NK-92 treated with Interleukin-12 subunit alpha and Interleukin-12 subunit beta, amount 100 ng/mL, for 24 hours (cell line): ENCODE measurements around the gene TMPRSS6.

Source experiments
- DNase-seq: peaks from one replicate; lab custom pipeline; 2025; lab: John Stamatoyannopoulos, UW

The TMPRSS6 gene

DNA sequence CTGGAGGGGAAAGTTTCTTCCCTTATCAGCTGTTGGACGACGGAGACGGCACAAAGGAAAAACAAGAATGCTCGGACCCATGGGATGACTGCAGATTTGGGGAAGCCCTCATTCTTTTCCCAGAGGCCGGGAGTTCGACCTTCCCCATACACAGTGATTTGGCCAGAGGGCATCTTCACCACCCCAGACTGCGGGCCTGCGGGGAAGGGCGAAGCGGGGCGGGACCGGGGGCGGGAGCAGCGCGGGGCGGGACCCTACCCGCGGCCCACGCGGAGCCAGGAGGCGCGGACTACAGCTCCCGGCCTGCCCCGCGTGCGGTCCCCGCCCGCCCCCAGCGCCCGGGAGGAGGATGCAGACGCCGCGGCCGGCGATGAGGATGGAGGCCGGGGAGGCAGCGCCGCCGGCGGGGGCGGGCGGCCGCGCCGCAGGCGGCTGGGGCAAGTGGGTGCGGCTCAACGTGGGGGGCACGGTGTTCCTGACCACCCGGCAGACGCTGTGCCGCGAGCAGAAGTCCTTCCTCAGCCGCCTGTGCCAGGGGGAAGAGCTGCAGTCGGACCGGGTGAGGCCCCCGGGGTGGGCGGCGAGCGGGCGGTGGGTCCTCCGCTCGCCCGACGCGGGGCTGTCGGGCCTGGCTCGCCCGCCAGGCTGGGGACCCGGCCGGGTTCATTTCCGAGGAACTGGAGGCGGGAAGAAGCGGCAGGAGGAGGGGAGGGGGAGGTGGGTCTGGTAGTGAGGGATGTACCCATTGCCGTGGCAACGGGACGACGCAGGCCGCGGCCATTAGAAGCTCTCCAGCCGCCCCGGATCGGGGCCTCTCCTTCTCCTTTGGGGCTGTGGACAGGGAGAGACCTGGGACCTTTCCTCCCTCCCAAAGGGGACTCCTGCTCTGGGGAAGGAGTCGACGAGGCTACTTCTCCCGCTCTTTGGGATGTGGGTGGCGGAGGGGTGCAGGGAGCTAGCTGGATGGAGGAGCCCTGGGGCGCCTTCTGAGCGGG, 57.8 kb downstream of the TMPRSS6 start, which contains the start of gene KCTD17:
Gene KCTD17 (plus strand): TSS at position 352 of the 995 bp plus-strand sequence. CDS start 19 bp downstream, at position 371.
- DNase-seq, result peak; percentile 41

DNA sequence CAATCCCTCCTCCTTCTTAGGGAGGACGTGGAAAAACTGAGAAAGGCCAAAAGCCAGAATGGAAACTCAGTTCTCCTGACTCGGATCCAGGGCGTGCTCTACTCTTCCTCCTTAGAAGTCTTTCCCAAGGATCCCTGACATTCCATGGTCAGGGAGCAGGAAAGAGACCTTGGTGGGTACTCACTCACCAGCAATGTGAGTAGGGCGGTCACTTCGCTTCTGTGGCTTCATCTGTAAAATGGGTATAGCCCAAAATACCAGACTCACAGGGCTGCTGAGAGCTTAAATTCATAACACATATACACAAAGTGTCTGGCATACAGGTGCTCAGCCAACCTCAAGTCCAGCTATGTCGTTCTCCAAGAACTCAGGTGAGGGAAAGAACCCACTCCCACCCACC, 58.6 kb downstream of the TMPRSS6 start:
- no peak for DNase-seq

DNA sequence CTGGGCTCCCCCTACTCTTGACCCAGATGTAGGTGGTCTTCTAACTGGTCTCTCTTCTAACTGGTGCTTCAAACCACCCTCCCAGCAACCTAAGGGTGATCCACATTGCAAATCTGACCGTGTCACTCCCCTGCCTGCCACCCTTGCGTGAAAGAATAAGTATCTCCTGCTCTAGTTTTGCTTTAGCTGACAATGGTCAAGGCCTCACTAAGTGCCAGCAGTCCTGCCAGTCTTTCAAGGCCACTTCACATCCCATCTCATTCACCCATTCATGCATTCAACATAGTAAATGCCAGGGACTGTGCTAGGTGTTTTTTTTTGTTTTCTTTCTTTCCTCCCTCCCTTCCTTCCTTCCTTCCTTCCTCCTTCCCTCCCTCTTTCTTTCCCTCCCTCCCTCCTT, 60.3 kb downstream of the TMPRSS6 start:
- no peak for DNase-seq

DNA sequence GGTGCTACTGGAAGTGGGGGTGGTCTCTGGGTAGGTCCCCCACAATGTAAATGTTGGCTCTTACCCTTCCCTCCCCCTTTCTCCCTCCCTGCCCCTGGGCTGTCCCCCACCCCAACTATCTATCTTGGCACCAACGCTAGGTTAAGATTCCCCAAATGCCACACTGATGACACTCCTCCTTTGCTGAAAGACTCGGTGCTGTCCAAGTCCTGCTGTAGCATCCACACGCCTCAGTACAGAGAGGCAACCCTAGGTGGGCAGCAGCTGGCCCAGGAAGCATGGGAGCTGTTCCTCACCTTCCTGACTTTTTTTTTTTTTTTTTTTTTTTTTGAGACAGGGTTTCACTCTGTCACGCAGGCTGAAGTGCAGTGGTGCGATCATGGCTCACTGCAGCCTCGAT, 61.4 kb downstream of the TMPRSS6 start:
- no peak for DNase-seq

DNA sequence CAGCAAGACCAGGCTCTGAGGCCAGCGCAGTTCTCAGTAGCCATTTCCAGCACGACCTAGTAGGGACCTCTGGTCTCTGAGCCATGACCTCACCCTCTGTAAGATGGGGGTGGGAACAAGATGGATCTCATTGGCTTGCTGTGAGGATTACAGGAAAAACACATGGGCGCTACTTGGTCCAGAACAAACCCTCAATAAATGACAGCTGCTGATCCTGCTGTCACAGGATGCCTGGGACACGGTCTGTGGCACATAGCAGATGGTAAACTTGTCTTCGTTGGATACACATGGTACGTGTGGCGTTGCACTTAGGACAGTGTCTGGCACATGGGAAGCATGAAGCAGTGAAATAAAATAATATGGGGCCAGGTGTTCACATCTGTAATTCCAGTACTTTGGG, 62.5 kb downstream of the TMPRSS6 start:
- no peak for DNase-seq

DNA sequence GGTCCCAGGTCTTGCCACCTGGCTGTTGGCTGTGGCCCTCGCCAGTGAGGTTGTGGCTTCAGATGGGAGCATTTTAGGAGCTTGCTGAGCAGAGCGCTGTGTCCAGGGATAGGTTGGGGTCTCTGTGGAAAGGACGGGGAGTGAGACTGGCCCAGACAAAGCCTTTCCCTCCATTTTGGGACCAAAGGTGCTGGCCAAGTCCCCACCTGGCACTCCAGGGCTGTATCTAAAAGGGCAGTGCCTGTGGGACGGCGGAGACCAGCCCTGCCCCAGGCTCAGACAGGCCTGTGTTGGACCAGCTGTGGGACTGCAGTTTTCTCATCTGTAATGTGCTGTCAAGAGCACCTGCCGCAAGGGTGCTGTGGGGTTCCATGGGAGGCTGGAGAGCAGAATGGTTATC, 62.9 kb downstream of the TMPRSS6 start:
- no peak for DNase-seq

DNA sequence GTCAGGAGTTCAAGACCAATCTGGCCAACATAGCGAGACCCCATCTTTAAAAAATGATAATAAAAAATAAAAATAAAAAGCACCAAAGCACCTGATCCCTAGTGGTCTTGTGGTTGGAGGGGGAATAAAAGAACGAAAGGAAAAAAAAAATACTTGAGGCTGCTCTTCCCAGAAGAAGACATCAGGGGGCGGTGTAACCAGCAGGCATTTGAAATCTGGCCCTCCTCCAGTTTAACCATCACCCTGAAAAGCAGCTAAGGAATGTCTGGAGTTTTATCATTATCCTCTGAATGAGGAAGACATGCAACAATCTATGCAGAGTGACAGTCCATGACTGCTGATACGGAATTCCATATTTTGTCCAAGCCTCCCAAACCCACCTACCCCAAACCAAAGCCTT, 63.6 kb downstream of the TMPRSS6 start:
- no peak for DNase-seq

DNA sequence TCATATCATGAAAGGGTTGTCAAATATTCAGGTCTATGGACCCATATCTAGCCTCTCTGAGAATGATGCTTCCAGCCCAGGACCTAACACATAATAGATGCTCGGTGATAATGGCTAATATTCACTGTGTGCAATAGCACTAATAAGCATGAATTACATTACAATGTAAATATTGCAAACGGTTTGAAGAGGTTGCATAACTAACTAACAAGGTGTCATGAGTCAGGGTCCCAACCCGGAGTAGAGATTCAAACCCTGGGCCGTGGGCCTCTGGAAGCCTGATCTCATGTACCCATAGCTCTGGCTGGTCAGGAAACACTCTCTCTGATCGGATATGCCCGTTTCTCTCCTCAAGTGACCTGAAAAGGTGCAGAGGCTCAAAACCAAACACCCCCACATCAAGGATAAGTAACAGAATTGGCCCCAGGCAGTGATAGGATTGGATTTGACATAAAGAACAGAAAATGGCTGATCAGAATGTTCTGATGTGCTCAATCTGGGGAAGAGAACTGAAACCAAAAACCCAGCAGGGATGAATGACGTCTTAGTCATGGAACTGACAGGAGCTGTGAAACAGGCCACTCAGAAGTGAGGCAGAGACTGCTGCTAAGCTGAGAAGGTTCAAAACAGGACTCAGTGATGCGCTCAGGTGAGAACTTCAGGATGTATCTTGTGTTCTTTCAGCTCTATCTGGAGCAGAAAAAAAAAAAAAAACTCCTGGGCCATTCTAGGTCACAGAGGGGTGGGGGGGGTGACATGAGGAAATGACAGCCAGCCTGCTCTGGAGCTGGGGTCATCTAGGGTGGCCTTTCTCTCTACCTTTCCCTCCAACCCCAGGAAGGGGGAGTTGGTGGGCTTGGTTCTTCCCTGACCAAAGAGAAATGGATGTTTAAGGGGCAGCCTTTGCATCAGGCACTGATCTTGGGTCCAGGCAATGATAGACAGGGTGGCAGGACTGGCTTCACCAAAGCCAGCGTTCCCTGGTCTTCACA, 64.6 kb downstream of the TMPRSS6 start:
- DNase-seq, result no peak

DNA sequence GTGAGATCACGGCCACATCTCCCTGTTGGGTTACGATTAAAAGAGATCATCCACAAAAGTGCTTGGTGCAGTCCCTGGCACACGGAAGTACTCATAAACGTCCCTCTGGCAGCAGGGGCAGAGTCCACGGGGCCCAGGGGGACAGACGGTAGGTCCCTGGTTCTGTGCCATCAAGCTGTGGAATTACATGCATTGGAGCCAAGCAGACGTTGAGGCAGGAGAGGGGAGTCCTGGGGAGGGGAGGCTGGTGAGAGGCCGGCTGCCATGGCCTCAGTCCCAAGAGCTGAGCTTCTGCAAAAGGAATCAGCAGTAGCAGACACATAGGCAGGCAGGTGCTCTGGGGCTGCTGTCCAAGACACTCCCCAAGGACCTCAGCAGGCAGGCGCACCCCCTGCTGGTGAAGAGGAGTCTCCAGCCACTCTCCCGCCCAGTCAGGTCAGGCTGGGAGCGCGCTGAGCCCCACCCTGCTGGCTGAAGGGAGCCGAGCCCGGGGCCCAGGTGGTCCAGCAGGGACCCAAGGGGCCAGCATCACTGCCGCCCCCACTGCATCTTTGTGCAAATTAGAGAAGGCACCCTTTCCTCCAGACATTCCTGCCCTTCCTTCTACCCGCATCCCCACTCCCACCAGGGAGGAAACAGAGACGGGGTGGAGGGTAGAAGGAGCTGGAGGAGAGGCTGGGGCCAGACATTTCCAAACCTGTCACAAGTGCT, 65.5 kb downstream of the TMPRSS6 start:
- DNase-seq, result peak; percentile 18

DNA sequence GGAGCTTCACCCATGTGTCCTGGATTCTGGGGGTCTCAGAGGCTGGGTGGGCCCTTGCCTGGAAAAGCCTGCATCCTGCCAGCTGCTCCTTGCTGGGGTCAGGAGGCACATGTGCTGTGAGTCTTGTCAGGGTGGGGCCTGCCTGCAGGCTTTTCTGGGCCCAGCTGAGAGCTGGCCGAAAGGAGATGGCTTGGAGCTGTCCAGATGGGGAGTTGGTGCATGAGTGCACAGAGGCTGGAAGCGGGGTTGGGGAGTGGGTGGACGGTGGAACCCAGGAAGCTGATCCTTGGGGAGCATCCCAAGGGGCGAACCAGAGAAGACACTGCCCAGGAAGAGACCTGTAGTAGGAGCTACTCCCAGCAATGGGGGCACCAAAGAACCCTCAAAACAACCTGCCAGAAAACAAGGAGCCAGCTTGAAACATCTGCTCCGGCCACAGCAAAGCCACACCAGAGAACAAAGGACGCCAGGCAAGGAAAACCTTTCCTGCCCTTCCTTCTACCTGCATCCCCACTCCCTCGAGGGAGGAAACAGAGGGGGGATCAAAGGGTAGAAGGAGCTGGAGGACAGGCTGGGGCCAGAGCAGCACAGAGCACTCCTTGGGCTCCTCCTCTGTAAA, 66.2 kb downstream of the TMPRSS6 start:
- no peak for DNase-seq

DNA sequence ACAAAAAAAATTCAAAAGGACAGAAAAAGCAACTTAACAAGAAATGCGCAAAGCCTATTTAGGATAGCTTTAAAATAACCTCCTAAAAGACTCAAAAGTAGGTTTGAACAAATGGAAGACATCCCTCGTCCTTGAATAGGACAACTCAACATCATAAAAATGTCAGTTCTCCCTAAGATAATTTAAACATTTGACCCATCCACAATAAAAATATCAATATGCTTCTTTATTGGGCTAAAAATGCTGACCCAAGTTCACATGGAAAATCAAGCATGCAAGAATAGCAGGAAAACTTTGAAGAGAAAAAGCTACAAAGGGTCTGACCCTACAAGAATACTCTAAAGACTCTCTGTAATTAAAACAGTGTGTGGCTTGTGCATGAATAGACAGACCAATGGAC, 70.0 kb downstream of the TMPRSS6 start:
- no peak for DNase-seq

DNA sequence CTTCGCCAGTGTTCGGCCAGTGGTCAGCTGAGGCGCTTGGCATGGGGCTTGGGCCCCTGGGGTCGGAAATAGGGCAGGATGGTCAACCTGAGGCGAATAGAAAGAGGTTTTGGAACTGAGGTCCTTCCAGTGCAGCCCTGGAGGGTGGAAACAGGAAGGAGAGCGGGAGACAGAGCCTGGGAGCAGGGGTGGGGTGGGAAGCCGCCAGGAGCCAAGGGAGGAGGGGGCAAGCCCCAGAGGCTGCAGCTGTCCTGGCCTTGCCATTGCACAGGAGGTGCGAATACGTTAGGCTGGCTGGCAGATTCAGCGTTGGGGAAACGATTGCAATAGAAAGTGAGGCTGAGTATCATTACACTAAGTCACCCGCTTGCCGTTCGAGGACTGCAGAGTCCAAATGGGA, 71.8 kb downstream of the TMPRSS6 start:
- DNase-seq, result no peak

DNA sequence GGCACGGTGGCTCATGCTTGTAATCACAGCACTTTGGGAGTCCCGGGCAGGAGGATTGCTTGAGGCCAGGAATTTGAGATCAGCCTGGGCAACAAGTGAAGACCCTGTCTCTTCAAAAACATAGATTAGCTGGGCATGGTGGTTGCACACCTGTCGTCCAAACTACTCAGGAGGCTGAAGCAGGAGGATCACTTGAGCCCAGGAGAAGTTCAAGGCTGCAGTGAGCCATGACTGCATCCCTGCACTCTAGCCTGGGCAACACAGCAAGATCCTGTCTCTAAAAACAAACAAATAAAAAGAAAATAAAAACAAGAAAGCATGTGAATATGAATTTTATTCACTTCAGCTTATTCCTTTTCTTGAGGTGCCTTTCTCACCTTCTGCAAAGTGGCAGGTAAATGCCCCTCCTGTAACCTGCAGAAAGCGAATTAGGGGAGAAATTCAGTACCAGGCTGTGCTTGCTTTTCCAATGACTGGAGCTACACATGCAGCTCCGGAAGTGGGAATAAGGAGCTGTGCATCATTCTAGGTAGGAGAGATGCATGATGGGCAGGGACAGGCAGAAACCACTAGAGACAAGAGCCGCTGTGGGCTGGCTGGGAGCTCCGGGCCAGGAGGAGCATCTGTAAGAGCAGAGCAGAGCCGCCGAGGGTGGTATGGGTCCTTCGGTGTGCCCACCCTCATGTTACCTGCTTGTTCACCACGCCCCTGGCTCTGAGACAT, 72.7 kb downstream of the TMPRSS6 start:
- no peak for DNase-seq

DNA sequence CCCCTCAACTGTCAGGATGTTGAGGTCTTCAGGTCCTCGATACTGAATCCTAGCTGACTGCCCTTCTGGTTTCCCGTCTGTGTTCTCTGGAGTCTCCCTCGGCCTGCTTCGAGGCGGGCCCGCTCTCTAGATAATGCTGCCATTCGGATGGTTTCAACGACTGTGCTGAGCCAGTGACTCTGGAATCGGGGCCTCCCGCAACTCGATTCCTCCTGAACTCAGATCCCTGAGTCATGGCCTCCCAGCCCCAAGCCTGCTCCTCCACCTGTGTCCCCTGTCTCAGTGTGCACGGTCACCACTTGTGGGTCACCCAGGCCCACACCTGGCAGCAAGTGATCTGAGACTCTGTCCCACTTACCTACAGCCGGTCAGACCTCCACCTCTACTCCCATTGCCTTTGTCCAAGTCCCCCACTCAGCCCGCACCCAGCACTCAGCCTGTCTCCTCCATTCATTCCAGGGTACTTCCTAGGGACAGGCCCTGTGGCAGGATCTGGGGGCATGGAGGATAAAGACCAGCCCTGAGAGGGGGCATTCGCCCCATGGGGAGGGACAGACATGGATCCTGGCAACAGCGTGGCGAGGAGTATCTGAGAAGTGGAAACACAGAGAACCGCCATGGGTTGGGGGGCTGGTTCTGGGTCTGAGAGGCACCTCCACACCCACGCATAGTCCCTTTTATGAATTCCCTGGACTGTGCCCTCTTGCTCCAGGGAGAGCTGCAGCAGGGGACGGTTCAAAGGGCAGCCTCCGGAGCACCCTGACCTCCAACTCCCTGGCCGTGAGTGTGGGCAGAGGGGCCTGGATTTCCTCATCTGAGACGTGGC, 75.7 kb downstream of the TMPRSS6 start:
- no peak for DNase-seq

DNA sequence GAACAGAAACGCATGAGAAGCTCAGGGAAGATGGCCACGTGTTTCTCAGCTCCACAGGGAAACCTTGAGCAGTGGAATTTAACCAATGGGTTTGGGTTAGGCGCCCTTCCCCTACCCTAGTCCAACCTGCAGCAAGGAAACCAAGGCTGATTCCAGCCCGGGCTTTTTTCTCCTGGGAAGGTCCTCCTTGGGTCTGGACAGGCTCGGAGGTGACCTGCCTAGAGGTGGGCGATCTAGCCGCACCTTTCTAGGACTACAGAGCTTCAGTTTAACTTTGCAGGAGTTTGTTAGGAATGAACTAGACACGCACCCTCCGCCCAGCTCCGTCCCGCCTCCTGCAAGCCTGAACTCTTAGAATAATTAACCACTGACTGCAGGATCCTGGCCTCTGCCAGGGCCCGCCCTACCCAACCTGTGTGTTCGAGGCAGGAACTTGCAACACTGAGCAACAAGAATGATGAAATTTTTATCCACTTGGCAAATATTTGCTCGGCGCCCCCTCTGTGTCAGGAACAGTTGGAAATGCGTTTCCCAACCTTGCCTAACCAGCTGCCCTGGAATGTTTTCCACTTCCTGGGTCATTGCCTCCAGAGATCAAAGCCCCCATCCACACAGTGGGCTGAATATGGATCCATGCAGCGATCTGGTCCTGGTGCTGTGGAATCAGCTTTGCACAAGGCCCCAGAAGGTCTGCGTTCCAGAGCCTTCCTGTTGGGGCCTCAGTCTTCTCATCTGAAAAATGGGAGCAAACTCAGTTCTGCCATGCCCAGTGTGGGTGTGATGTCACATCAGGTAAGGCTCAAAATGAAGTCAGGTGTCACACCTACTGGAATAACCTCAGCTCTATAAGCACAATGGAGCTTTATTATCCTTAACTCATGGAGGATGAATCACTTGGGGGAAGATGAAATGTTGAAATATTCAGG, 76.7 kb downstream of the TMPRSS6 start:
- DNase-seq, result no peak

DNA sequence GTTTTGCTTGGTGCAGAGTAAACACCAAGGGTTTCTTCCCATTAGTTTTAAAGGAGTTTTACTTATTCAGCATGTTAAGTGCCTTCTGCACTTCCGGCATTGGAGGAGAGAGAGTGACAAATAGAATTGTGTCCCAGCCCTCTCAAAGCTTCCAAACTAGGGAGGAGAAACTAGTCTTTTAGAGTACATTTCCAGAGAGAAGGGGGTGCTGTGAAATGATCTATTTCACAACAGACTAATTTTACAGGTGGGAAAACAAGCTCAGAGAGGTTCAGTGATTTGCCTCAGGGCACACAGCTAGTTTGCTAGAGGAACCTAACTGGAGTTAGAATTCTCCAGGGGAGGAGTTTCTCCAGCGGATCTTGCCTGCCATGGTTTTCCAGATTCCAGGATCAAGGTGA, 77.4 kb downstream of the TMPRSS6 start:
- no peak for DNase-seq

DNA sequence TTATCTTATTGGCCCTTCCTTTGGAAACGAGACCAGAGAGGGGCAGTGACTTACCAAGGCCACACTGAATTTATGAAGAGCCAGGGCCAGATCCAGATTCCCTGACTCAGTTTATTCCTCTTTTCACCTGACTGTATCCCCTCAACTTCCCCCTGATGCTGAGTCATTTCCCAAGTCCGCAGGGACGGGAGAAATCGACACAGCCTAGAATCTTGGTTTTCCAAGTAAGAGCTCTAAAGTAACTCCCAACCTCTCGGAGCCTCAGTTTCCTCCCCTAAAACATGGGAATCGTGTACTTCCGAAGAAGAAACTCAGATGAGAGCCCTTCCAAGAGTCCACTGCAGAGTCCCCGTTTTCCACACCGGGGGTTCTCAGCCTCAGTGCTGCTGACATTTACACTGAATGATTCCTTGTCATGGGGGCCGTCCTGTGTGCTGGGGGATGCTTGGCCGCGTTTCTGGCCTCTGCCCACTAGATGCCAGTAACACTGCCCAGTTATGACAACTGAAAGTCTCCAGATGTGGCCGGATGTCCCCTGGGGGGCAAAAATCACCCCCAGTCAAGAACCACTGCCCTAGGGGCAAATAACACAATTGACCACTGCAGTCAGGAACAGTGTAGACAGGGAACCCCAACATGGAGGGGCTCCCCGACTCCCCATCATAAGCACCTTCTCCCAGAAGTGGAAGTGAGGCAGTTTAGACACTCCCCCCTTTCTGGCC, 78.8 kb downstream of the TMPRSS6 start:
- DNase-seq, result no peak
